Fibroblast of the aortic adventitia (primary cell): Measurements from ENCODE around the gene GNPDA1. TPM values are rescaled to one million over a fixed set of nuclear protein-coding genes. Genes with fewer than 3 reads are reported as not detected.
A peak's percentile ranks its signal among the peaks of the same experiment; 100 is the strongest.

Source experiments
- DNase-seq: peaks from one replicate; pipeline ENCODE4 v3.0.0-alpha.2; 2010; ENCODE audit warnings: low read depth
- H3K4me3 ChIP-seq: 2 replicates; pipeline ENCODE4 v1.5.1; 2011; ENCODE audit warnings: low read depth, mild to moderate bottlenecking, control low read depth, low read length, moderate library complexity
- total RNA-seq: library from RNA; depleted of rRNA; stranded (reverse); fragments of >200 nt; gene quantifications from 2 replicates; pipeline ENCODE4 v1.2.3, GENCODE V29; 2012; ENCODE audit warnings: low replicate concordance
- TF ChIP-seq, protein P1 (sequence below): IDR thresholded peaks from 2 replicates; pipeline ENCODE4 v1.5.1; 2011; ENCODE audit warnings: mild to moderate bottlenecking, low read length, control low read depth, inconsistent platforms; ENCODE audit not compliant: insufficient read depth

GNPDA1 gene
- total RNA-seq, 1 donor: 62.3 TPM

DNA sequence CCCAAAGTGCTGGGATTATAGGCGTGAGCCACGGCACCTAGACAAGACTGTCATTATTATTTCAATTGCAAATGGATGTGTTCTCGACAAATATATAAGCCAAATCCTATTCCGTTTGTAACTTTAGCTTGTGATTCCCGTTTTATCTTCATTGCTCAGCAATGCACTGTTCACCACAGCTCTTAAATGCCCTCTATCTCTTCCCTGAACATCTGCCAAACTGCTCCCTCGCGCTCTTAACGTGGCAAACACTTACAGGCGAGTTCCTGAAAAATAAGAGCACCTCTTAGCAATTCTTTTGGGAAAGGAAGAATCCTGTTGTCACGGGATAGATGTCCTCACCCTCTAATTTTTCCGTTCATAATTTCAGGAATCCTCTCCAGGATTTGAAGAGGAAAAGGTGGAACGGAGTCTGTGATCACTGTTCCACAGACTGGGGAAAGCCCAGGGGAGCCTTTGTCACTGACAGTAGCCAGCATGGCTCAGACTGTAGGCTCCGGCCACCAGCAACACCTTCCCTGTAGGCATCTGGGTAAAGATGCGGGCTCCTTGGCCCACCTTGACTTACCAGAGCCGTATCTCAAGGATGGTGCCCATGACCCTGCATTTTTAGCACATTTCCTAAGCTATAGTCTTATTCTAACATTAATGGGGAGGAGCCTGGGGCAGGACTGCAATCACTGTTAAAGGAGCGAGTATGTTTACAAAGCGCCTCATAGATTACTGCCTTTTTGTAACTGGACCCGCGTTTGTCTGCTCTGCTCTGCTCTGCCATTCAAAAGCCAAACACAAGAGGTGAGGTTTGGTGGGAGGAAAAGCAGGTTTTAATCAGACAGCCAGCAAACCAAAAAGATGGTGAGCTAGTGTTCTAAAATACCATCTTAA, 20.2 kb upstream of the GNPDA1 start:
- TF ChIP-seq, protein P1, sequence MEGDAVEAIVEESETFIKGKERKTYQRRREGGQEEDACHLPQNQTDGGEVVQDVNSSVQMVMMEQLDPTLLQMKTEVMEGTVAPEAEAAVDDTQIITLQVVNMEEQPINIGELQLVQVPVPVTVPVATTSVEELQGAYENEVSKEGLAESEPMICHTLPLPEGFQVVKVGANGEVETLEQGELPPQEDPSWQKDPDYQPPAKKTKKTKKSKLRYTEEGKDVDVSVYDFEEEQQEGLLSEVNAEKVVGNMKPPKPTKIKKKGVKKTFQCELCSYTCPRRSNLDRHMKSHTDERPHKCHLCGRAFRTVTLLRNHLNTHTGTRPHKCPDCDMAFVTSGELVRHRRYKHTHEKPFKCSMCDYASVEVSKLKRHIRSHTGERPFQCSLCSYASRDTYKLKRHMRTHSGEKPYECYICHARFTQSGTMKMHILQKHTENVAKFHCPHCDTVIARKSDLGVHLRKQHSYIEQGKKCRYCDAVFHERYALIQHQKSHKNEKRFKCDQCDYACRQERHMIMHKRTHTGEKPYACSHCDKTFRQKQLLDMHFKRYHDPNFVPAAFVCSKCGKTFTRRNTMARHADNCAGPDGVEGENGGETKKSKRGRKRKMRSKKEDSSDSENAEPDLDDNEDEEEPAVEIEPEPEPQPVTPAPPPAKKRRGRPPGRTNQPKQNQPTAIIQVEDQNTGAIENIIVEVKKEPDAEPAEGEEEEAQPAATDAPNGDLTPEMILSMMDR: no peak
- H3K4me3 ChIP-seq: no peak overlapping the region
- no peak for DNase-seq

DNA sequence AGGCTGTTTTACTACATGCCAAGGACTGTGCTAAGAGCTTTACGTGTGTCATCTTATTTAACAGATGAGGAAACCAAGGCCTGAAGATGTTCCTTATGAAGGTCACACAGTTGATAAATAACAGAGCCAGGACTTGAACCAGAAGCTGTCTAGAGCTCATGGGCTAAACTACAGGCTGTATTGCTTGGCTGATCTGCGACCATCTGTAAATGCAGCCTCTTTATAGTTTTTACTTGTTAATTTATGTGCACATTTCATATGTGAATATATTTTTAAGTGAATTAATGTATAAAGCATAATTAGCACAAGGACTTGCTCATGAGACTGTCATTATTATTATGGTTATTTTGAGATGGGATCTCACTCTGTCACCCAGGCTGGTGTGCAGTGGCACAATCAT, 19.3 kb upstream of the GNPDA1 start:
- no peak for DNase-seq
- TF ChIP-seq, protein P1: no peak
- no peak overlapping the region for H3K4me3 ChIP-seq

DNA sequence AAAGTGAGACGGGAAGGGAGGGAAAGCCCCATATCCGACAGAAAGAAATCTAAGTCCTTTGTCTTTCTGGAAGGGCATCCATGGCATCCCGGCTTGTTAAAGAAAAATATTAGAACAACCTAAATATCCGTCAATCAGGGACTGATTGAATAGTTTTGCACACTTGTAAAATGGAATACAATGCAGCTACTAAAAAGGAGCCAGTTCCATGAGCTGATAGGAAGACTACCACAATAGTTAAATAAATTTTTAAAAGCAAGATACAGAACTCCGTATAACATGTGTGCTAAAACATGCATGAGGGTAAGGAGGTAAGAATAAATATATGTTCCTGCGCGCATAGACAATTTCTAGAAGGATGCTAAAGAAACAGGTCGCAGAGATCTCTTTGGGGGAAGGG, 12.8 kb upstream of the GNPDA1 start:
- DNase-seq: no peak
- TF ChIP-seq, protein P1: no peak
- H3K4me3 ChIP-seq: no peak overlapping the region

DNA sequence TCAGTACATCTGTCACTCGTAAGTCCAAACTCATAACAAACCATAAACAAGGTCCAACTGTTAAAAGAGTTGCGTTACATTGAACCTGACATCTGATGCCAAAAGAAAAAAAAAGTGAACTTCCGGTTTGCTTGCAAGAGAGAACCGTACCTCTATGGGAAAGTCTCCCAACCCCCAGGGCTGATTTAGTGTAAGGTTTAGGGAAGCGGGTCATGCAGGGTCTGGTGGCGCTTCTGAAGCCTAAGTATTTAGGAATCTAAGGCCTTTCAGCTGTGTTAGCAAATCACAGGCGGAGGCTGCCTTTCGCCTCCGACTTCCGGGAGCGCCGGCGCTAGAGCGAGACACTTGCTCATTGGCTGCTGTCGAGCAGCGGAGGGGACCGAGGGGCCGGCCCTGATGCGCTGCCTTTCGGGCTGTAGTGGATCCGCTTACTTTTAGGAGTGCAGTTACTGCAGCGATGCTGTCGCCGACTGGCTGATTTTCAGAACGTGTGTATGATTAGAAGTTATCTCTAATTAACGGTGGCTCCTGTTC, 12.0 kb upstream of the GNPDA1 start:
- DNase-seq: peak; percentile 76
- TF ChIP-seq, protein P1: no peak
- H3K4me3 ChIP-seq: peak overlapping the region; percentile 48

DNA sequence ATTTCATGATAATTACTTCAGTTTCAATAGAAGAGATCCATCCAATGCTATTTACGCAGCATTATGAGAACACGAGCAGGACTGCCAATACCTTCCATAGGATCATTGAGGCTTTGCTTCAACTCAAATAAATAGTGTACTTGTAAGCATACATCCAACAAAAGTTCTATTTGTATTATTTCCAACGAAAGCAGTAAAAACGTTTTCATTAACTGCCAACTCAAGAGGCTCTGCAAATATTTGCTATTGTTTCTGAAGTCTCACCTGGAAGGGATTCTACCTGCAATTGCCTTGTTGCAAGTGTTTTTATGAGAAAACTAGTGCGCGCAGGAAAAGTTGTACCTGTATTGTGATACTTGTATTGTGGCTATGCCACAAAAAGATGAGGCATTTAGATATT, 11.0 kb upstream of the GNPDA1 start:
- TF ChIP-seq, protein P1: no peak
- H3K4me3 ChIP-seq: no peak overlapping the region

DNA sequence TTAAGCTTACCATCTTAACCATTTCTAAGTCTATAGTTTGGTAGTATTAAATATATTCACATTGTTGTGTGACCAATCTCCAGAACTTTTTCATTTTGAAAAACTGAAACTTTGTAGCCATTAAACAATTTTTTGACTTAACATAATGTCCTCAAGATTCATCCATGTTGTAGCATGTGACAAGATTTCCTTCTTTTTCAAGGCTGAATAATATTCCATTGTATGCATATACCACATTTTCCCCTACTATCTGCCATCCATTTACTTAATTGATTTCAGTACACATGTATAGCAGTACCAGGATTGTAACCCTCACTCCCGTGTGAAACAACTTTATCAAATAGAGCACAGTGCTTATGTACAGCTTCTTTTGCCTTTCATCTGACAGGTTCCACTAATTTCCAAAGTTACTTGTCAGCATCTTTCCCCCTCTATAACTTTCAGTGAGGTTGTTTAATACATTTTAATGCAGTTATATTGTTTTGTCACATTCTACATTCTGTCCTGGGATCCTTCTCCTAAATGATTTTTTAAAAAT, 7.4 kb upstream of the GNPDA1 start:
- TF ChIP-seq, protein P1: no peak
- no peak overlapping the region for H3K4me3 ChIP-seq
- no peak for DNase-seq

More for the DNA sequence above, 11.0 kb upstream of the GNPDA1 start:
- no peak for DNase-seq
